GM12878 (cell line): ENCODE results near the gene ITGB3BP. TPM values are rescaled to one million over a fixed set of nuclear protein-coding genes. Genes with fewer than 3 reads are reported as not detected.

Experiments used
- ATAC-seq: fragments of 200-7000 bp; cut with Tn5 transposase; 3 replicates; pipeline ENCODE4 v1.9.1; 2020; ENCODE audit warnings: mild to moderate bottlenecking, moderate library complexity
- BruUV-seq: library from RNA; stranded (reverse); fragments of 400-500 nt; replicated peaks from 2 replicates; lab custom pipeline; 2021; lab: Mats Ljungman, UMichigan
- CTCF ChIA-PET: fragments of 300-600 bp; sonication (Branson Sonifier 250); formaldehyde crosslinking; extraction: SDS; loops from one replicate; lab custom pipeline; 2021; ENCODE audit warnings: inconsistent platforms; lab: Yijun Ruan, JAX
- POLR2A ChIA-PET: fragments of 350-600 bp; formaldehyde crosslinking; extraction: SDS; loops from one replicate; lab custom pipeline; 2021; ENCODE audit warnings: inconsistent platforms; lab: Charles Lee
- RAD21 ChIA-PET: fragments of 300-600 bp; sonication (Branson Sonifier 250); formaldehyde crosslinking; loops from one replicate; lab custom pipeline; 2023; ENCODE audit warnings: antibody characterized with exemption; ENCODE audit not compliant: unreplicated experiment; lab: Charles Lee
- SMC1A ChIA-PET: fragments of 300-600 bp; sonication (Branson Sonifier 250); formaldehyde crosslinking; loops from one replicate; lab custom pipeline; 2023; ENCODE audit not compliant: unreplicated experiment, uncharacterized antibody; lab: Charles Lee
- DNase-seq: peaks from one replicate; pipeline ENCODE4 v3.0.0-alpha.2; 2011; ENCODE audit warnings: low read depth, low spot score
- FAIRE-seq: peaks from 3 replicates; lab custom pipeline; 2011; peaks lifted over from hg19 to GRCh38; lab: Jason Lieb, UNC
- H2AFZ ChIP-seq: 2 replicates; pipeline ENCODE4 v1.6.0; 2011; ENCODE audit warnings: low read depth, low read length, control low read depth; ENCODE audit not compliant: control insufficient read depth
- H3K27ac ChIP-seq: 2 replicates; pipeline ENCODE4 v1.5.1; 2011; ENCODE audit warnings: control low read depth; ENCODE audit not compliant: control insufficient read depth, insufficient read depth
- H3K27me3 ChIP-seq, 2 experiments: replicated peaks in 1 of 2; 2 replicates each; pipeline versions ENCODE4 v1.6.0 to v1.6.1; 2011; ENCODE audit warnings: low read length in 1 of 2; ENCODE audit not compliant: control insufficient read depth in 2 of 2, insufficient read depth in 2 of 2
- H3K36me3 ChIP-seq, 2 experiments: 2 replicates each; pipeline ENCODE4 v1.5.1; 2011; ENCODE audit warnings: low read length in 1 of 2; ENCODE audit not compliant: control insufficient read depth in 2 of 2, insufficient read depth in 2 of 2
- H3K4me1 ChIP-seq: 2 replicates; pipeline ENCODE4 v1.6.1; 2011; ENCODE audit warnings: mild to moderate bottlenecking, low read length, moderate library complexity, mixed read lengths; ENCODE audit not compliant: control insufficient read depth, insufficient read depth
- H3K4me2 ChIP-seq: 2 replicates; pipeline ENCODE4 v1.6.0; 2011; ENCODE audit warnings: control low read depth; ENCODE audit not compliant: control insufficient read depth, insufficient read depth
- H3K4me3 ChIP-seq: fragments of 200-600 bp; sonication (generic); 2 replicates; pipeline ENCODE4 v1.5.1; 2016
- H3K79me2 ChIP-seq: 2 replicates; pipeline ENCODE4 v1.6.0; 2011; ENCODE audit warnings: low read length; ENCODE audit not compliant: control insufficient read depth, insufficient read depth
- H3K9ac ChIP-seq: 2 replicates; pipeline ENCODE4 v1.8.0; 2011; ENCODE audit warnings: low read length, control low read depth, mixed read lengths; ENCODE audit not compliant: control insufficient read depth, insufficient read depth
- H3K9me3 ChIP-seq: replicated peaks from 3 replicates; pipeline ENCODE4 v1.5.1; 2011; ENCODE audit warnings: mild to moderate bottlenecking, low read length; ENCODE audit not compliant: control insufficient read depth, insufficient read depth
- H4K20me1 ChIP-seq: 2 replicates; pipeline ENCODE4 v1.6.0; 2011; ENCODE audit not compliant: control insufficient read depth, insufficient read depth
- E2F8 ChIP-seq: fragments of 450-650 bp; IDR thresholded peaks from 2 replicates; pipeline ENCODE4 v1.6.1; 2018; ENCODE audit warnings: mild to moderate bottlenecking, low read depth, moderate library complexity; ENCODE audit not compliant: partially characterized antibody
- ETV6 ChIP-seq, 2 experiments: fragments of 450-650 bp in 1 of 2; IDR thresholded peaks in 1 of 2; conservative IDR thresholded peaks in 1 of 2; 2 replicates each; pipeline ENCODE4 v1.6.1; 2014; ENCODE audit warnings: antibody characterized with exemption in 1 of 2, borderline replicate concordance in 1 of 2, low read depth in 1 of 2, mild to moderate bottlenecking in 1 of 2, moderate library complexity in 1 of 2
- HCFC1 ChIP-seq: fragments of 150-350 bp; IDR thresholded peaks from 2 replicates; pipeline ENCODE4 v1.6.1; 2014; ENCODE audit warnings: low read length
- HDGF ChIP-seq: fragments of 450-650 bp; IDR thresholded peaks from 2 replicates; pipeline ENCODE4 v1.6.1; 2016; ENCODE audit warnings: antibody characterized with exemption
- KDM1A ChIP-seq: fragments of 200-600 bp; sonication (generic); IDR thresholded peaks from 2 replicates; pipeline ENCODE4 v1.6.1; 2016; ENCODE audit warnings: borderline replicate concordance
- MAX ChIP-seq: IDR thresholded peaks from 2 replicates; pipeline ENCODE4 v1.6.1; 2012; ENCODE audit warnings: low read depth, low read length, improper control_type of control experiment
- MTA3 ChIP-seq: IDR thresholded peaks from 2 replicates; pipeline ENCODE4 v1.6.1; 2012; ENCODE audit warnings: low read length, inconsistent platforms, borderline replicate concordance
- NFIC ChIP-seq: IDR thresholded peaks from 2 replicates; pipeline ENCODE4 v1.6.1; 2012; ENCODE audit warnings: low read depth, mild to moderate bottlenecking, inconsistent platforms, low read length, moderate library complexity
- PAX8 ChIP-seq: fragments of 450-650 bp; IDR thresholded peaks from 2 replicates; pipeline ENCODE4 v1.6.1; 2017; ENCODE audit warnings: mild to moderate bottlenecking, moderate library complexity
- PKNOX1 ChIP-seq: fragments of 450-650 bp; IDR thresholded peaks from 2 replicates; pipeline ENCODE4 v1.6.1; 2016; ENCODE audit warnings: mild to moderate bottlenecking
- POLR2AphosphoS2 ChIP-seq: IDR thresholded peaks from 2 replicates; pipeline ENCODE4 v1.6.1; 2011; ENCODE audit warnings: low read depth, mild to moderate bottlenecking, low read length, improper control_type of control experiment, moderate library complexity
- RFX5 ChIP-seq: IDR thresholded peaks from 2 replicates; pipeline ENCODE4 v1.6.1; 2011; ENCODE audit warnings: low read depth, low read length, improper control_type of control experiment
- RUNX3 ChIP-seq: IDR thresholded peaks from 2 replicates; pipeline ENCODE4 v1.6.1; 2012; ENCODE audit warnings: low read length, inconsistent platforms
- SRF ChIP-seq, 2 experiments: IDR thresholded peaks; 2 replicates each; pipeline ENCODE4 v1.6.1; 2011; ENCODE audit warnings: low read depth in 2 of 2, low read length in 2 of 2, mild to moderate bottlenecking in 1 of 2, moderate library complexity in 1 of 2
- ZBTB11 ChIP-seq: fragments of 450-650 bp; formaldehyde crosslinking; IDR thresholded peaks from 2 replicates; pipeline ENCODE4 v1.5.0; 2022; ENCODE audit warnings: mild to moderate bottlenecking, missing genetic modification characterization
- in situ Hi-C: fragments of 300-500 bp; cut with MboI; formaldehyde crosslinking; loops from 9 replicates; pipeline ENCODE4 v1.14.3; 2018; ENCODE audit warnings: mixed read lengths
- intact Hi-C: fragments of 100-400 bp; cut with micrococcal nuclease; formaldehyde crosslinking; loops from one replicate; pipeline ENCODE4 v1.14.2; 2022; ENCODE audit not compliant: unreplicated experiment
- polyA plus RNA-seq, 11 experiments: library from polyadenylated mRNA; depleted of rRNA in 4 of 11; unstranded in 6 of 11; stranded (reverse) in 5 of 11; fragments of >200 nt; fragmentation: Nextera tagmentation in 4 of 11; fragmentation: Illumina TruSeq in 1 of 11; extraction: Ambion mirVana in 4 of 11; extraction: Trizol in 1 of 11; gene quantifications; 1 replicate in 1 of 11; 2 replicates in 10 of 11; pipeline versions ENCODE4 v1.2.1 to v1.2.3, GENCODE V29; 2011 to 2016; ENCODE audit warnings: inconsistent platforms in 2 of 11, missing spikeins in 2 of 11, low read depth in 1 of 11
- total RNA-seq, 4 experiments: library from RNA; depleted of rRNA in 3 of 4; stranded (reverse); fragments of >200 nt in 3 of 4; fragmentation: Illumina TruSeq in 1 of 4; extraction: Trizol in 1 of 4; gene quantifications; 2 replicates each; pipeline versions ENCODE4 v1.2.1 to v1.2.3, GENCODE V29; 2013 to 2021
- TF ChIP-seq, protein P1 (sequence below): fragments of 450-650 bp; conservative IDR thresholded peaks from 2 replicates; pipeline ENCODE4 v1.6.1; 2017; ENCODE audit warnings: mild to moderate bottlenecking, moderate library complexity

The ITGB3BP gene
- total and polyA plus RNA-seq, 10 of the 15 experiments (the other 5 are each of a cell fraction or from before 2014, with no cell fraction given), result 39.2 to 86.2 (median 61.8) TPM

- H3K9me3 ChIP-seq, result peaks cover 3% of the 10 kb centered on the region; the same call in 2 of the 3 replicates
- no peaks in the 10 kb centered on the region for H3K4me1 ChIP-seq
- RAD21 ChIA-PET, result no interaction called here
- H3K36me3 ChIP-seq, result no peaks in the 10 kb centered on the region
- SMC1A ChIA-PET, result interaction anchor here (0.8 kb wide), 1 partner anchor 98 kb away, joined by 3 read pairs; no protein-coding TSS in a partner anchor
- POLR2A ChIA-PET, result no interaction called here
- H2AFZ ChIP-seq, result no peak overlapping the region
- no TSS peak for BruUV-seq
- no peaks in the 10 kb centered on the region for H3K79me2 ChIP-seq
- FAIRE-seq, result no peak
- CTCF ChIA-PET, result no interaction called here
- in situ Hi-C loops, result no loop called here
- H3K4me2 ChIP-seq, result no peak overlapping the region
- ATAC-seq, result no peak
- H3K27me3 ChIP-seq, result no peaks in the 10 kb centered on the region
- no peaks in the 10 kb centered on the region for H4K20me1 ChIP-seq
- H3K27ac ChIP-seq, result no peak overlapping the region
- no peak overlapping the region for H3K9ac ChIP-seq
- no peak for DNase-seq
- intact Hi-C loops, result no loop called here
- no peak overlapping the region for H3K4me3 ChIP-seq
- TF ChIP-seq PKNOX1, result no peak
- TF ChIP-seq RFX5, result no peak
- TF ChIP-seq PAX8, result no peak
- TF ChIP-seq, protein P1, sequence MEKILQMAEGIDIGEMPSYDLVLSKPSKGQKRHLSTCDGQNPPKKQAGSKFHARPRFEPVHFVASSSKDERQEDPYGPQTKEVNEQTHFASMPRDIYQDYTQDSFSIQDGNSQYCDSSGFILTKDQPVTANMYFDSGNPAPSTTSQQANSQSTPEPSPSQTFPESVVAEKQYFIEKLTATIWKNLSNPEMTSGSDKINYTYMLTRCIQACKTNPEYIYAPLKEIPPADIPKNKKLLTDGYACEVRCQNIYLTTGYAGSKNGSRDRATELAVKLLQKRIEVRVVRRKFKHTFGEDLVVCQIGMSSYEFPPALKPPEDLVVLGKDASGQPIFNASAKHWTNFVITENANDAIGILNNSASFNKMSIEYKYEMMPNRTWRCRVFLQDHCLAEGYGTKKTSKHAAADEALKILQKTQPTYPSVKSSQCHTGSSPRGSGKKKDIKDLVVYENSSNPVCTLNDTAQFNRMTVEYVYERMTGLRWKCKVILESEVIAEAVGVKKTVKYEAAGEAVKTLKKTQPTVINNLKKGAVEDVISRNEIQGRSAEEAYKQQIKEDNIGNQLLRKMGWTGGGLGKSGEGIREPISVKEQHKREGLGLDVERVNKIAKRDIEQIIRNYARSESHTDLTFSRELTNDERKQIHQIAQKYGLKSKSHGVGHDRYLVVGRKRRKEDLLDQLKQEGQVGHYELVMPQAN, result no peak
- no peak for TF ChIP-seq ETV6 (conservative IDR thresholded peaks at IDR 0.05 in 1 of 2, IDR thresholded peaks at IDR 0.05 in 1 of 2; ENCODE audit: borderline replicate concordance in 1 of 2, low read depth in 1 of 2)
- no peak for TF ChIP-seq NFIC
- no peak for TF ChIP-seq RUNX3
- no peak for TF ChIP-seq MTA3
- TF ChIP-seq HCFC1, result no peak
- TF ChIP-seq E2F8, result no peak
- TF ChIP-seq POLR2AphosphoS2, result no peak
- no peak for TF ChIP-seq KDM1A
- no peak for TF ChIP-seq MAX
- TF ChIP-seq HDGF, result no peak
- no peak for TF ChIP-seq ZBTB11 (CRISPR knock-in tag)
- TF ChIP-seq SRF (IDR thresholded peaks at IDR 0.05; ENCODE audit: low read depth in 2 of 2, low read length in 2 of 2), result no peak
Observed at GRCh38 chr1:63428815-63429214, 94.2 kb downstream of the ITGB3BP start.
